ENCODE measurements around the gene RMC1.

GRCh38 chr18:23519734-23520133, 16.4 kb downstream of the RMC1 start:
- TF ChIP-seq EZH2 (optimal IDR thresholded peaks at IDR 0.05; ENCODE audit: low read depth, low read length) (no peak), CTCF (IDR thresholded peaks at IDR 0.05; ENCODE audit: low read length) (no peak)

Measured in MM.1S (cell line).